ENCODE results near the gene RASGRP4. TPM values are rescaled to one million over a fixed set of nuclear protein-coding genes. Genes with fewer than 3 reads are reported as not detected.

RASGRP4 gene
- total and polyA plus RNA-seq, 8 donors, result 2.0 to 23.8 (median 2.8) TPM

DNA sequence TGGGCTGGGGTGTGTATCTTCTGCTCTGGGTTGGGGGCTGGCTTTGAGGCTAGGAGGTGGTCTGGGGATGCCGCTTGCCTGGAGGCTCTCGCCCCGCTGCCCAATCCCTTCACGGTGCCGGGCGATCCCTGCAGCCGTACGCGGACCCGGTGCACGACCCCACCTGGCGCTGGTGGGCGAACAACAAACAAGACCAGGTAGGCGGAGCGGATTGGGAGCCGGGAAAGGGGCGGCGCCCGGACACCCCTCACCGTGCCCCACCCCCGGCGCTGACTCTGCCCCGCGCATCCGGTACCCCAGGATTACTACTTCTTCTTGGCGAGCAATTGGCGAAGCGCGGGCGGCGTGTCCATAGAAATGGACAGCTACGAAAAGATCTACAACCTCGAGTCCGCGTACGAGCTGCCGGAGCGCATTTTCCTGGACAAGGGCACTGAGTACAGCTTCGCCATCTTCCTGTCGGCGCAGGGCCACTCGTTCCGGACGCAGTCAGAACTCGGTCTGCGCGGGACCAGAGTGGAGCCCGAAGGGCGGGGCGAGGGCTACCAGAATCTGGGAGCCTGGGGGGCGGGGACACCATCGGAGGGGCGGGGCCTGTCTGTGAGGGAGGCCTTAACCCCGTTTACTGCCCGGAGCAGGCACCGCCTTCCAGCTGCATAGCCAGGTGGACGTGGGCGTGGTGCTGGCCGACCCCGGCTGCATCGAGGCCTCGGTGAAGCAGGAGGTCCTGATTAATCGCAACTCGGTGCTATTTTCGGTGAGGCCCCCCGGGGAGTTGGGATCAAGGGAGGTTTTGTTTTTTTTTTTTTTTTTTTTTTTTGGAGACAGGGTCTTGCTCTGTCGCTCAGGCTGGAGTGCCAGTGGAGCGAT lies 63.7 kb downstream of the RASGRP4 start:
- peak overlapping the region; percentile 54 to 66 for H3K4me3 ChIP-seq
- peaks cover 5 to 22% of the 10 kb centered on the region in 2 donors for H3K4me1 ChIP-seq
- intact Hi-C loops (cut with DNase I), result no loop called here
- no peaks in the 10 kb centered on the region for H3K36me3 ChIP-seq
- H3K9me3 ChIP-seq, result no peaks in the 10 kb centered on the region
- ATAC-seq, result peak; percentile 91
- peak overlapping the region in 1 of 2 donors; percentile 4 for H3K27ac ChIP-seq
- peak; percentile 32 to 94 (median 74) for DNase-seq
- TF ChIP-seq, protein P1, sequence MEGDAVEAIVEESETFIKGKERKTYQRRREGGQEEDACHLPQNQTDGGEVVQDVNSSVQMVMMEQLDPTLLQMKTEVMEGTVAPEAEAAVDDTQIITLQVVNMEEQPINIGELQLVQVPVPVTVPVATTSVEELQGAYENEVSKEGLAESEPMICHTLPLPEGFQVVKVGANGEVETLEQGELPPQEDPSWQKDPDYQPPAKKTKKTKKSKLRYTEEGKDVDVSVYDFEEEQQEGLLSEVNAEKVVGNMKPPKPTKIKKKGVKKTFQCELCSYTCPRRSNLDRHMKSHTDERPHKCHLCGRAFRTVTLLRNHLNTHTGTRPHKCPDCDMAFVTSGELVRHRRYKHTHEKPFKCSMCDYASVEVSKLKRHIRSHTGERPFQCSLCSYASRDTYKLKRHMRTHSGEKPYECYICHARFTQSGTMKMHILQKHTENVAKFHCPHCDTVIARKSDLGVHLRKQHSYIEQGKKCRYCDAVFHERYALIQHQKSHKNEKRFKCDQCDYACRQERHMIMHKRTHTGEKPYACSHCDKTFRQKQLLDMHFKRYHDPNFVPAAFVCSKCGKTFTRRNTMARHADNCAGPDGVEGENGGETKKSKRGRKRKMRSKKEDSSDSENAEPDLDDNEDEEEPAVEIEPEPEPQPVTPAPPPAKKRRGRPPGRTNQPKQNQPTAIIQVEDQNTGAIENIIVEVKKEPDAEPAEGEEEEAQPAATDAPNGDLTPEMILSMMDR (IDR thresholded peaks at IDR 0.05), result no peak
- H3K27me3 ChIP-seq, result peaks cover 4 to 47% of the 10 kb centered on the region in 2 donors

DNA sequence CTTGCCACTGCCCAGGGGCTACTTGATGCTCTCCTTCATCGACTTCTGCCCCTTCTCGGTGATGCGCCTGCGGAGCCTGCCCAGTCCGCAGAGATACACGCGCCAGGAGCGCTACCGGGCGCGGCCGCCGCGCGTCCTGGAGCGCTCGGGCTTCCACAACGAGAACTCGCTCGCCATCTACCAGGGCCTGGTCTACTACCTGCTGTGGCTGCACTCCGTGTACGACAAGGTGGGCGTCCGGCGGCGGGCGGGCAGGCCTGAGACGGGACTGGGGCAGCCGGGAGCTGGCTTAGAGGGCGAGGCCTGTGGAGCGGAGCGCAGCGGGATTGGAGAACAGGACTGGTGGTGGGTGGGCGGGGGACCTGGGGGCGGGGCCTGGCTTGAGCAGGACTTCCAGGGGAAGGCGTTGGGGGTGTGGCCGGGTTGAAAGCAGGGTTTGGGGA lies 64.4 kb downstream of the RASGRP4 start:
- peaks cover 5 to 22% of the 10 kb centered on the region in 2 donors for H3K4me1 ChIP-seq
- peaks cover 4 to 54% of the 10 kb centered on the region in 2 donors for H3K27me3 ChIP-seq
- intact Hi-C loops (cut with DNase I), result no loop called here
- ATAC-seq (peak; percentile 94), DNase-seq (peak; percentile 66 to 91 (median 84))
- peak overlapping the region; percentile 54 to 66 for H3K4me3 ChIP-seq
- TF ChIP-seq, protein P1 (IDR thresholded peaks at IDR 0.05), result no peak
- H3K36me3 ChIP-seq, result no peaks in the 10 kb centered on the region
- no peaks in the 10 kb centered on the region for H3K9me3 ChIP-seq
- H3K27ac ChIP-seq, result no peak overlapping the region

DNA sequence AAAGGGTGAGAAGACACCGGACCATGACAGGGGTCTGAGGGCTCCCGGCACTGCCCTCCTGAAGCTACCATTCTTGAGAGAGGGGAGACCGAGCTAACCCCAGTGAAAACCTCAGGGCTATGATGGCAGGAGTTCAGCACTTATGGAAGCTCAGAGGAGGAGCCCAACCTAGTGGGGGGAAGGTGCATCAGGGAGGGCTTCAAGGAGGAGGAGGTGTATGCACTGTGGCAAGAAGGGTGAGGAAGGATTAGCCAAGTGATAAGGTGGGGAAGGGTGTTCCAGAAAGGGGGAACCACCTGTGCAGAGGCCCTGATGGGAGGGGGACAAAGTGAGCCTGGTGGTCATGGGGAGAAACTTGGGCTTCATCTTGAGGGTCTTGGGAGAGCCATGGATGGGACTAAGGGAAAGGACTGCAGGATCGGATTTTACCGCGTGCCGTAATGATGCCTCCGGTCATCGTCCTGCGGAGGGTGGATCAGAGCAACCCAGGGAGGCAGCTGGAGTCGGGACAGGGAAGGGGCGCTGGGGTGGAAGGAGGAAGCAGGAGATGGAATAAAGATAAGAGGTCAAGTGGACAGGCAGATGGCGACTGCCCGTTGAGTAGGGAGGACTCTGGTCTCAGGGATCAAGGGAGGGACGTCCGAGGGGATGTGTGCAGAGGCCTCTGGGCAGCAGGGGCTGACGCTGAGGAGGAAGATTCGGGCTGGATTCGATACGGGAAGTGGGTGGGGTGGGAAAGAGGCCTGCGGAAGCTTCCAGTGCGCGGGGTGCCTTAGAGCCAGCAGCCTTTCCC lies 65.0 kb downstream of the RASGRP4 start:
- H3K27ac ChIP-seq, result no peak overlapping the region
- intact Hi-C loops (cut with DNase I), result no loop called here
- H3K9me3 ChIP-seq, result no peaks in the 10 kb centered on the region
- H3K27me3 ChIP-seq, result peaks cover 4 to 60% of the 10 kb centered on the region in 2 donors
- peaks cover 5 to 22% of the 10 kb centered on the region in 2 donors for H3K4me1 ChIP-seq
- TF ChIP-seq, protein P1 (IDR thresholded peaks at IDR 0.05), result no peak
- ATAC-seq (no peak), DNase-seq (no peak)
- peak overlapping the region; percentile 54 to 66 for H3K4me3 ChIP-seq
- H3K36me3 ChIP-seq, result no peaks in the 10 kb centered on the region

DNA sequence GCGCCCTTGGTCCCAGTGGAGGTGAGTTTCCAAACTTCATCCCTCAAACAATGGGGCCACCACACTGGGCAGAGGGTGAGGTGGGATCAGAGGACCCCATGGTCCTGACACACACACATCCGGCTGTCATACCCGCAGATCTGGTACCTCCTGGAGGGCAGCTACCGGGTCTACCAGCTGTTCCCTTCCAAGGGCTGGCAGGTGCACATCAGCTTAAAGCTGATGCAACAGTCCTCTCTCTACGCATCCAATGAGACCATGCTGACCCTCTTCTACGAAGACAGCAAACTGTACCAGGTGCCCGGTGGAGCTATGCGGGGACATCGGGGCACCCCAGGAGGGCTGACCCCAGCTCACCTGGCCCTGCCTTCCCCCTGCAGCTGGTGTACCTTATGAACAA lies 65.7 kb downstream of the RASGRP4 start:
- Histone ChIP-seq H3K27me3 (peaks cover 4 to 67% of the 10 kb centered on the region in 2 donors), H3K36me3 (no peaks in the 10 kb centered on the region), H3K9me3 (no peaks in the 10 kb centered on the region), H3K27ac (no peak overlapping the region), H3K4me1 (peaks cover 5 to 22% of the 10 kb centered on the region in 2 donors), H3K4me3 (no peak overlapping the region)
- TF ChIP-seq, protein P1 (IDR thresholded peaks at IDR 0.05), result no peak
- intact Hi-C loops (cut with DNase I), result no loop called here
- no peak for DNase-seq
- ATAC-seq, result no peak

All from left lung (tissue), 10 donors.